SKM-1 (cell line): ENCODE measurements around the gene FGD5.
"Not testable (repeated sequence)": the region's sequence is repeated elsewhere in the genome, so short reads cannot be mapped to it uniquely, and the experiment has no call there.

Experiments
- DNase-seq: peaks from one replicate; lab custom pipeline; 2025; ENCODE audit not compliant: unreplicated experiment; lab: John Stamatoyannopoulos, UW

The FGD5 gene

GRCh38 chr3:14805961-14806537 lies 12.7 kb upstream of the FGD5 start:
- DNase-seq = no peak

DNA sequence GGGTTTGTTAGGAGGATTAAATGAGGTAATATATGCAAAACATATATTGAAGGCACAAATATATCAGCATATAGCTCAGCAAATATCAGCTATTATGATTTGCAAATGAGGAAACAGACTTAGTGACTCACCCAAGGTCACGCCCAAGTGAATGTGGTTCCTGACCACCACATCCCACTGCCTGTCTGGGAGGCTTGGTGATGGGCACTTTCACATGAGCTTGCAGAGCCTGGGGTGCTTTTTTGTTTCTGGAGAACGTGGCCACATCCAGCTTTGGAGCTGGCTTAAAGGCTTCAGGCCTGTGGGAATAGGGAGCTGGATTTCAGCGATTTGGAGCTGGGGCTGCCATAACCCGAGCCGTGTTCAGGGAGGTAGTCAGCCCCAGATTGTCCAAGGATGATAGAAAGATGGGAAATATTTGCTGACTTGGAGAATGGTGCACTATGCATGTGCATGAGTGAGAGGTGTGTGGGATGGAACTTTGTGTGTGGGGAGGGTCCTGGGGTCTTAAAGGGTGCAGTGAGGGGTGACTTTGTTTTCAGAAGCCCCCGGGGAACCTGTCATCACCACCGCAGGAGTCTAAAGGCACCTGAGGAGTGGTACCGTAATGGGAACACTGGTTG lies 12.0 kb upstream of the FGD5 start:
- no peak for DNase-seq

DNA sequence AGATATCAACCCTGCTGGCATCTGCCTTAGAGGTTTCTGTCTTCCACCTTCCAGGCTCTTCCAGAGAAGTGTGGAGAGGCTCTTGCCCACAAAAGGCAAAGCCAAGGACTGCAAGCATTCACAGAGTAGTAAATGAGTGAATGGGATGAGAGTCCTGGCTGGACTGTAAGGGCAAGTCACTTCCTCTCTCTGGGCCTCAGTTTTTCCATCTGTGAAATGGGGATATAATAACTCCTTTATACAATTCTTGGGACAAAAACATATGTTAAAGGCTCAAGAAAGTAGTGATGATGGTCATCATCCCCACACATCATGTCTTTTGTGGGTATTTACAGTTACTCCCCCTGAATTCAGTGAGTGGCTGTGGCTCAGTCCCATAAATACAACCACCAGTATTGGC lies 10.7 kb upstream of the FGD5 start:
- no peak for DNase-seq

GRCh38 chr3:14808502-14809266 lies 10.1 kb upstream of the FGD5 start:
- DNase-seq = no peak

DNA sequence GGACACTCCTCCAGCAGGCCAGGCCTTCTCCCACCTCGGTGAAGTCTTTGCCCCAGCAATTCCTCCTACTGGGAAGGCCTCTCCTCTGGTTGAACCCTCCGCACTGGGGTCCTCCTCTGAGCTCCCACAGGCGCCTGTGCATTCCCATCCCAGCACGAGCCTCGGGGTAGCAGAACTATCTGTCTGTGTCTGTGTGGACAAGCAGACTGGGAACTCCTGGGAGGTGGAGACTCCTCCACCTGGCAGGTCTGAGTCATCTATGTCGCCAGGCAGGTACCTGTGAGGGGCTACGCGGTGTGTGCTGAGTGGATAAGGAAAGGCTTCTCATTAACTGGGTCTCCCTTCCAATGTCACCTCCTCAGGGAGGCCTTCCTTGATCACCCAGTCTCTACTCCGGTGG lies 9.2 kb upstream of the FGD5 start:
- not testable (repeated sequence) for DNase-seq

GRCh38 chr3:14810070-14810791 lies 8.5 kb upstream of the FGD5 start:
- DNase-seq = no peak

DNA sequence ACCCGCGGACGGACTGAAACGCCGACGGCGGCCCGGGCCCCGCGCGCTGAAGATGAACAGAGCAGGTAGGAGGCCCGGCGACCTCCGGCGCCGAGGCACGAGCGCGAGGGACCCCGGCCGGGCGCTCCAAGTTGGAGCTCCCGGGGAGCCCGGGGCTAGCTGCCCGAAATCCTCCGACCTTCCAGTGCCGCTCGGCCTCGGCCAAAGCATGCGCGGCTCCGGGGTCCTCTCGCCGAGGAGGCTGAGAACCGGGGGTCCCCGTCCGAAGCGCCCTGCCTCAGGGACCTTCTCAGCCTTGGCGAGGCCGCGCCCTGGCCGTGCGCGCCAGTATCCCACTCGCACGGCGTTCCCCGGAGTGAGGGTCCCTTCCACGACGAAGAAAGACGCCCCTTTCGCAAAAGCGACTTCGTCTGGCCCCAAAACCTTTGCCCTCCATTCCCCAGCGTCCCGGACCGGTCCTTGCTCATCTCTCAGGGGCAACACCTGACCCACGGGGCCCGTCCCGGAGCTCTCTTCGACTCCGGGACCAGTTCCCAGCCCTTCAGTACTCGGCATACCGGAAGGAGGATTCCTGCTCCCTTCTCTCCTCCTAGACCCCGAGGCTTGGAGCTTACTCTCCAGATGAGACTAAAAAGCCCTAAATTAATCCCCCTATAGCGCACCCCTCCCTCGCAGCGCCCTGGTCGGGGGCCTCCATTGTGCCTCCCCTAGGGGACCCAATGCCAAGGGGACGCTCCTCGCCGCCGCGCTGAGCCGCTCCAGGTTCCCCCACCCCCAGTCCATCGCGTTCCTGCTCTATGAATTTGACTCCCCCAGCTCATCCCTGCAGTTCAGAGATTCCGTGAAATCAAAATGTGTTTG lies 7.7 kb upstream of the FGD5 start:
- DNase-seq = no peak

- DNase-seq = no peak
Observed at GRCh38 chr3:14811684-14812083, 7.1 kb upstream of the FGD5 start.

- no peak for DNase-seq
Observed at GRCh38 chr3:14812196-14812790, 6.5 kb upstream of the FGD5 start.

- DNase-seq = no peak
Observed at GRCh38 chr3:14814411-14814871, 4.3 kb upstream of the FGD5 start.

DNA sequence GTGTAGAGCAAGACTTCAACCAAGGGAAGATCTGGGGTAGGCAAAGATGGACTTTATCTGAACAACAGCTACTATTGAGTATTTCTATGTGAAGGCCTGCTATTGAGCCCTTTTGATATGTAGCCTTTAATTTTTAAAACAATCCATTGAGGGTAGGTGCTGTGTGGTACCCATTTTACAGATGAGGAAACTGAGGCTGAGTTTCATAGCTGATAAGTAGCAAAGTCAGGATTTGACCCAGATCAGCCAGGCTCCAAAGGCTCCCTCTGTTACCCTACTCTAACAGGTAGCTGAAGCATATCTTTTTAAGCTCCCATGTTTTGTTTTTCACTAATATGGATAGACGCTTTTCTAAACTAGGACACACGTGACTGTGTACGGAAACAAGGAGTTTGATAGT lies 2.4 kb upstream of the FGD5 start:
- no peak for DNase-seq

GRCh38 chr3:14819671-14820070 lies 909 bp downstream of the FGD5 start:
- DNase-seq = no peak

DNA sequence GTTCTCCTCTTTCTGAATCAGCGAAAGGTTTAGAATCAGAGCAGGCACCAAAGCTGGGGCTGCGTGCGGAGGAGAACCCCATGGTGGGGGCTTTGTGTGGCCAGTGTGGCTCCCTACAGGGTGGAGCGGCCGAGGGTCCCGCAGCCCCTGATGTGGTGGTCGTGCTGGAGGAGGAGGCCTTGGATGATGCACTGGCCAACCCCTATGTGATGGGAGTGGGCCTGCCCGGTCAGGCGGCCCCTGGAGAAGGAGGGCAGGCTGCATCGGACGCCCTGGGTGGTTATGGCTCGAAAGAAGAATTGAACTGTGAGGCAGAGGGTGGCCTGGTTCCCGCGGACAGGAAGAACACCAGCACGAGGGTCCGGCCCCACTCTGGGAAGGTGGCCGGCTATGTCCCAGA lies 1.4 kb downstream of the FGD5 start:
- no peak for DNase-seq

DNA sequence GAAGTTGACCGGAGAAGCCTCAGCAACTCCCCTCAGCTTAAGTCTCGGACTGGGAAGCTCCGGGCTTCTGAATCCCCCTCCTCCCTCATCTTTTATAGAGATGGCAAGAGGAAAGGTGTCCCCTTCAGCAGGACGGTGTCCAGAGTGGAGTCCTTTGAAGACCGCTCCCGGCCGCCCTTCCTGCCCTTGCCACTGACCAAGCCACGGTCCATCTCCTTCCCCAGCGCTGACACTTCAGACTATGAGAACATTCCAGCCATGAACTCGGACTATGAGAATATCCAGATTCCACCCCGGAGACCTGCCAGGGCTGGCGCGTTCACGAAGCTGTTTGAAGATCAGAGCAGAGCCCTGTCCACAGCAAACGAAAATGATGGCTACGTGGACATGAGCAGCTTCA lies 2.4 kb downstream of the FGD5 start:
- no peak for DNase-seq

DNA sequence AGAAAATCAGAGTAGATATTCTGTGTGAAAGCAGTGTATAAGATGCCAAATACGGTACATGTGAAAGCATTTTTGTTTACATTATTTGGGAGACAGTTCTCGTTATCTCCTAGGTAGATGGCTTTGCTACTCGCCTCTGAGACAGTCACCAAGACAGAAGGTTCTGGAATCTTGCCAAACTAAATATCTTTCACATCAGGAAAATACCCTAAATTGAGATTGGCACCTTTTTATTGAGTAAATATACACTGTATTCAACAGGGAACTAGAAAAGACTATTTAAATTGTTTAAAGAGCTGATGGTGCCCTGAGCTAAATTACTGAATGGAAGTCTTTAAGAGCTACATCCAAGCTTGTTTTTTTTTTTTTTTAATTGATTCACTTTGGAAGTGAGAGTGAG lies 3.4 kb downstream of the FGD5 start:
- no peak for DNase-seq

- DNase-seq = no peak
Observed at GRCh38 chr3:14822670-14823390, 4.1 kb downstream of the FGD5 start.

GRCh38 chr3:14823393-14823792 lies 4.6 kb downstream of the FGD5 start:
- DNase-seq = peak; percentile 58

DNA sequence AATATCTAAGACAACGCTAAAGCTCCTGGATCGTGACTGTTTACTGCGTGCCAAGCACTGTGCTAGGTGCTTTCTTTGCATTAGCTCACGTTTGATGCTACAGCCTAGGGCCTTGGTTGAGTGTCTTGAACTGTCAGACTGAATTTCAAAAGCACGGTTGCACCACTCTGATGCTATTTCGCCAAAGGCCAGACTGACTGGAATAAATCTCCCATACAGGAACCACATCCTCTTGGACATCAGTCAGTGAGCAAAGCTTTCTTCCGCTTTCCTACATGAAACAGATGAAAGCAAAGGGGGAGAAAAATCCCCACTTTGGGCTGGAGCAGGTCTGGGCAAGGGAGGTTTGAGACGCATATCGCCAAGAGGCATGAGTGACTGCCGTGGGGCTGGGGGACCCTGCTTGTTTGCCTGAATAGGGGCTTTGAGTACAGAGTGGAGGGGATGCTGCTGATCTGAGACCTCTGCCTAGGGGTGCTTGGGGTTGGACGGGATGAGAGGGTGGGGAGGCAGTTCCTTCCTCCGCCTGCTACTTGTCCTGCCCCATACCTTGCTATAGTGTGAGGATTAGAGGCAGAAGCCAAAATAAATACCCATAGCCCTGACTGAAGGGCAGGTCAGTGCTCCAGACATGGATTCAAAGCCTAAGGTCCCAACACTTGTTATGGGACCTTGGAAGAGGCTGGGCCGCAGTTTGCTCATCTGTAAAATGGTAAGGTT lies 5.3 kb downstream of the FGD5 start:
- peak; percentile 27 for DNase-seq

DNA sequence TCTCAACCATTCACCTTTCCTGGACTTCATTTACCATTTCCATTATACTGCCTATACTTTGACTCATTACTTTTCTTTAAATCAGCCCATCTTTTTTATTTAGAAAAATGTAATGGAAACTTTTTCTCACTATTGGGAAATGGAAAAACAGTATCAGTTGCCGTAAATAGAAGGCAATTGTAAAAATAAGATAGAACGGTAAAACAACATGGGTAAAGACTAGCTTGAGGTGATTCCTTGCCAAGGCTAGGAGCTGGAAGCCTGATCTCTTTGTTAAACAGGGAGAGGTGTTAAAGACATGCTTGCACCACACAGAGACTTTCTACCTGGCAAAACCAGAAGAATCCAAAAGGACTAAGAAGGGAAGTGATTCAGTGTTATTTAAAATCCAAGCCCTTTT lies 5.9 kb downstream of the FGD5 start:
- no peak for DNase-seq
